GM19351 (cell line): Measurements from ENCODE around the gene SARS1.
"Not testable (repeated sequence)": the region's sequence is repeated elsewhere in the genome, so short reads cannot be mapped to it uniquely, and the experiment has no call there.

ENCODE experiments used
- ATAC-seq: cut with Tn5 transposase; IDR thresholded peaks from one replicate; pipeline ENCODE4 v1.9.1; 2021; ENCODE audit warnings: mild to moderate bottlenecking, moderate library complexity; ENCODE audit not compliant: unreplicated experiment

SARS1 gene

GRCh38 chr1:109191891-109192290, 21.8 kb upstream of the SARS1 start:
- no peak for ATAC-seq

GRCh38 chr1:109192433-109192832, 21.3 kb upstream of the SARS1 start:
- ATAC-seq, result no peak

GRCh38 chr1:109193653-109194590, 19.8 kb upstream of the SARS1 start:
- ATAC-seq, result peak; percentile 50

GRCh38 chr1:109197158-109198042, 16.3 kb upstream of the SARS1 start:
- ATAC-seq, result no peak

GRCh38 chr1:109198043-109198695, 15.5 kb upstream of the SARS1 start:
- no peak for ATAC-seq

GRCh38 chr1:109198745-109199144, 15.0 kb upstream of the SARS1 start:
- no peak for ATAC-seq

GRCh38 chr1:109199710-109200109, 14.0 kb upstream of the SARS1 start:
- no peak for ATAC-seq

- no peak for ATAC-seq
Observed at GRCh38 chr1:109201123-109201703, 12.5 kb upstream of the SARS1 start.

- no peak for ATAC-seq
Observed at GRCh38 chr1:109204484-109204883, 9.2 kb upstream of the SARS1 start.

- ATAC-seq, result no peak
Observed at GRCh38 chr1:109206339-109206738, 7.4 kb upstream of the SARS1 start.

GRCh38 chr1:109207467-109208103, 6.1 kb upstream of the SARS1 start:
- no peak for ATAC-seq

GRCh38 chr1:109208394-109208793, 5.3 kb upstream of the SARS1 start:
- ATAC-seq, result no peak

GRCh38 chr1:109208836-109209463, 4.8 kb upstream of the SARS1 start:
- no peak for ATAC-seq

- ATAC-seq, result no peak
Observed at GRCh38 chr1:109210058-109210457, 3.7 kb upstream of the SARS1 start.

- no peak for ATAC-seq
Observed at GRCh38 chr1:109213345-109213823, 334 bp upstream of the SARS1 start.

GRCh38 chr1:109214695-109215623, 1.2 kb downstream of the SARS1 start:
- peak; percentile 42 for ATAC-seq

- ATAC-seq, result no peak
Observed at GRCh38 chr1:109216662-109217061, 2.9 kb downstream of the SARS1 start.

- no peak for ATAC-seq
Observed at GRCh38 chr1:109218516-109218915, 4.8 kb downstream of the SARS1 start.

- not testable (repeated sequence) for ATAC-seq
Observed at GRCh38 chr1:109221201-109221600, 7.5 kb downstream of the SARS1 start.
